OCI-LY1 (cell line): ENCODE results near the gene PYGO2.

Source experiments
- CTCF ChIP-seq: fragments of 200-600 bp; sonication (generic), shearing (Covaris generic); IDR thresholded peaks from 2 replicates; pipeline ENCODE4 v1.5.1; 2017; ENCODE audit warnings: mild to moderate bottlenecking, antibody characterized with exemption, low read length, moderate library complexity, mixed read lengths
- EZH2 ChIP-seq: fragments of 200-600 bp; sonication (generic), shearing (Covaris generic); IDR thresholded peaks from 2 replicates; pipeline ENCODE4 v1.8.0; 2017; ENCODE audit warnings: borderline replicate concordance, mixed run types, mild to moderate bottlenecking, antibody characterized with exemption, low read length, moderate library complexity, mixed read lengths

GRCh38 chr1:154923695-154924094 lies 37.9 kb downstream of the PYGO2 start:
- TF ChIP-seq CTCF = no peak
- no peak for TF ChIP-seq EZH2
